GM18511 (cell line): ENCODE results near the gene SURF6.
"Not testable (repeated sequence)": the region's sequence is repeated elsewhere in the genome, so short reads cannot be mapped to it uniquely, and the experiment has no call there.

Source experiments
- ATAC-seq: cut with Tn5 transposase; IDR thresholded peaks from one replicate; pipeline ENCODE4 v1.9.1; 2021; ENCODE audit warnings: mild to moderate bottlenecking, moderate library complexity; ENCODE audit not compliant: unreplicated experiment

The SURF6 gene

DNA sequence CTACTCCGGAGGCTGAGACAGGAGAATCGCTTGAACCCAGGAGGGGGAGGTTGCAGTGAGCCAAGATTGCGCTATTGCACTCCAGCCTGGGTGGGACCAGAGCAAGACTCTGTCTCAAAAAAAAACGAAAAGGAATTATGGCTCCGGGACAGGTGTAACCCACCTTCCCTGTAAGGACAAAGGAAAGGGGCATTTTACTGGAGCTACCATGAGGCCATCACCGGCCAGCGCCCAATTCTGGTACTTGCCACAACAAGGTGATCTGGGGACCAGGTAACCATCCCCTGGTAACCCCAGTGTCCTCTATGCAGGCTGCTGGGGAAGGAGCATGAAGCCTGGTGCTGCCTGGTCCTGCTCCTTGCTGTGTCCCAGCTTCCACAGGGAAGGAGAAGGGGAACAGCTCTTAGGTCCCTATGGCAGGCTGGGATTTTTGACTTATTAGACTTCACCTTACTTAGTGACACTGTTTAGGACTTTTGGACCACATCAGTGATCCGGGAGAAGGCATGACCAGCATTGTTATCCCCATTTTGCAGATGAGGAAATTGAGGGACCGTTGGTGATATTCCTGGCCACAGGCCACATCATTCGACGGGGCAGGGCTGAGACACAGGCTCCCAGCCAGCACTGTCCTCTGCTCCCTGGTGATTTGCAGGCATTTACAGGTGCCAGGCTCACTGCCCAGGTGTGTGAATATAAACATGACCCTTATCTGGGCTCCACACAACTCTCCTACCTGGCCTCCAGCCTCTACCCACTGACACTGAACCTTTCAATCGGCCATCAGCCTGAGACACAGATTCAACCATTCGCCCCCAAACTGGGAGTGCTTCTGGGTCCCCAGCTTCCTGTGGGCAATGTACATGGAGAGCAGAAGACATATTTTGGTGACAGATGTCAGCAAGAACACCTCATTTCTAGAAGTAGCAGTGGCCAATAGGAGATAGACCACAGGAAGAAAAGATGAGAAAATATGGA is 34.4 kb downstream of the SURF6 start:
- ATAC-seq = no peak

DNA sequence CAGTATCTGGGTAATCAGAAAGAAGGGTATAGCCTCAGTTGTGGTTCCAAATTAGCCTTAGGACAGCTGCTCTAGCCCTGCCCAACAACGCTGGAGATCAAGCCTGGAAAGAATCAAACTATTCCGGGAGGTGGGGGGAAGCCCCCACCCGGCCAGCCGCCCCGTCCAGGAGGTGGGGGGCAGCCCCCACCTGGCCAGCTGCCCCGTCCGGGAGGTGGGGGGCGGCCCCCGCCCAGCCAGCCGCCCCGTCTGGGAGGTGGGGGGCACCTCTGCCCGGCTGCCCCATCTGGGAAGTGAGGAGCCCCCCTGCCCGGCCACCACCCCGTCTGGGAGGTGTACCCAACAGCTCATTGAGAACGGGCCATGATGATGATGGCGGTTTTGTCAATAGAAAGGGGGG is 36.0 kb downstream of the SURF6 start:
- not testable (repeated sequence) for ATAC-seq

GRCh38 chr9:133294257-133294656 is 41.7 kb downstream of the SURF6 start:
- ATAC-seq = no peak

- no peak for ATAC-seq
These were observed 45.2 kb downstream of the SURF6 start for GRCh38 chr9:133290751-133291302.

DNA sequence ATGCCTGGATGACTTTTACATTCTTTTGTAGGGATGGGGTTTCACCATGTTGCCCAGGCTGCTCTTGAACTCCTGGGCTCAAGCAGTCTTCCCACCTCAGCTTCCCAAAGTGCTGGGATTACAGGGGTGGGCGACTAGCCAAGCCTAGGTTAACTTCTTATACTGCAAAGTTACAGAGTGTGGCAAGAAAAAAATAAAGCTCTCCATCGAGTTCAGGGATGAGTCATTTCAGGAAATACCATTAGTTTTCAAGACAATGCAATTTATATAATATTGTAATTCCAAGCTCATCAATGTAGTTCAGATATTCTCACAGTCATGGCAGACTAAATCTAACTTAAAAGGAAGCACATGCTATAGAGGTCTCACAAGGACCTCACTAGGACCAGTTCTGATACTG is 49.5 kb downstream of the SURF6 start:
- ATAC-seq = no peak

- ATAC-seq = no peak
These were observed 50.7 kb downstream of the SURF6 start for GRCh38 chr9:133285252-133285775.

- ATAC-seq = no peak
These were observed 51.6 kb downstream of the SURF6 start for GRCh38 chr9:133284362-133284761.

DNA sequence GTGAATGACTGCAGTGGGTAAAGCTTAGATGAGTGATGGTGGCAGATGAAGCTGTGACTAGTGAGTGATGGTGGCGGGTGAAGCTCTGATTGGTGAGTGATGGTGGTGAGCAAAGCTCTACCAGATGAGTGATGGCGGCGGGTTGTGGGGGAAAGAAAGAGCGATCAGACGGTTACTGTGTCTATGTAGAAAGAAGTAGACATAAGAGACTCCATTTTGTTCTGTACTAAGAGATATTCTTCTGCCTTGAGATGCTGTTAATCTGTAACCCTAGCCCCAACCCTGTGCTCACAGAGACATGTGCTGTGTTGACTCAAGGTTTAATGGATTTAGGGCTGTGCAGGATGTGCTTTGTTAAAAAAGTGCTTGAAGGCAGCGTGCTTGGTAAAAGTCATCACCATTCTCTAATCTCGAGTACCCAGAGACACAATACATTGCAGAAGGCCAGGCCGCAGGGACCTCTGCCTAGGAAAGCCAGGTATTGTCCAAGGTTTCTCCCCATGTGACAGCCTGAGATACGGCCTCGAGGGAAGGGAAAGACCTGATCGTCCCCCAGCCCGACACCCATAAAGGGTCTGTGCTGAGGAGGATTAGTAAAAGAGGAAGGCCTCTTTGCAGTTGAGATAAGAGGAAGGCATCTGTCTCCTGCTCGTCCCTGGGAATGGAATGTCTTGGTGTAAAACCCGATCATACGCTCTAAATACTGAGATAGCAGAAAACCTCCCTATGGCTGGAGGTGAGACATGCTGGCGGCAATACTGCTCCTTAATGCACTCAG is 52.5 kb downstream of the SURF6 start:
- not testable (repeated sequence) for ATAC-seq

DNA sequence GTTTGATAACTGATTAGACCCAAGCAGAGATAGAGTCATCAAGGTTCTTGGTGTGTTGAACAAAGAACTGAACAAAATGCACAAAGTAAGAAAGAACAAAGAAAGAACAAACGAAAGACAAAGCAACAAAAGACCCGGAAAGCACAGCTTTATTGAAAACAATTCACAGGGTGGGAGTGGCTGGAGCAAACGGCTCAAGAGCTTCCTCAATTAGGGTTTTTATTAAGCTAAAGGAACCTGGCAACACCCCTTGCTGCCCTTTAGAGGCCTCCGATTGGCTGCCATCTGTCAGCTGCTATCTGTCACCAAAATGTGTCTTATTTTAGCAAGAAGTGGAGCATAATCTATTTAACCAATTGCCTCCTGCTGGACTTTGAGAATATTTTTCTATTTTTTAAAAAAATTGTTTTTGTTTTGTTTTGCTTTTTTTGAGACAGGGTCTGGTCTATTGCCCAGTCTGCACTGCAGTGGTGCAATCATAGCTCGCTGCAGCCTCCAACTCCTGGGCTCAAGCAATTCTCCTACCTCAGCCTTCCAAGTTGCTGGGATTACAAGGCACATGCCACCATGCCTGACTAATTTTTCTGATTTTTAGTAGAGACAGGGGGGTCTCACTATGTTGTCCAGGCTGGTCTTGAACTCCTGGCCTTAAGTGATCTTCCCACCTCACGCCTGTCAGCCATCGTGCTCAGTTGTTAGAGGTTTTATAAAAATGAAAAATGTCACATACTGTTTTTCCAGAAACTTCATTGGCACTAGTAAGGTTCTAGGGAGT is 53.3 kb downstream of the SURF6 start:
- no peak for ATAC-seq

DNA sequence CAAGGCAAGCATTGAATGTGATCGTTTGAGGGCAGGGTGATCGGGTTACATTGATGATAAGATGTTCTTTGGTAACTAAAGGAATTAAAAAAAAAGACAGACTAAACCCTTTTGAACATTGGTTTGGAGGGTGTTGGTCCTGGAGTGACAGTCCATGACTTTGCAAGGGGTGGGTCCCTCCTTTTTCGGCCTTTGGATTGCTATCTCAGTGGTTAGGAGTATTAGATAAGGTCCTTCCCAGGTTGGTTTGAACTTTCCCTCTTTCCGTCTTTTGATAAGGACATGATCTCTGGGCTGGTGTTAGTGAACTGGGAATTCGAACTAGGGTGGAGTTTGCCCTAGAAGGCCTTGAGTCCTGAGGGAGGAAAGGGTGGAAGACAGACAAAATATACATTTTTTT is 55.6 kb downstream of the SURF6 start:
- ATAC-seq = no peak
